ENCODE data around the gene KCNRG.
"Not testable (repeated sequence)": the region's sequence is repeated elsewhere in the genome, so short reads cannot be mapped to it uniquely, and the experiment has no call there.

The KCNRG gene, protein sequence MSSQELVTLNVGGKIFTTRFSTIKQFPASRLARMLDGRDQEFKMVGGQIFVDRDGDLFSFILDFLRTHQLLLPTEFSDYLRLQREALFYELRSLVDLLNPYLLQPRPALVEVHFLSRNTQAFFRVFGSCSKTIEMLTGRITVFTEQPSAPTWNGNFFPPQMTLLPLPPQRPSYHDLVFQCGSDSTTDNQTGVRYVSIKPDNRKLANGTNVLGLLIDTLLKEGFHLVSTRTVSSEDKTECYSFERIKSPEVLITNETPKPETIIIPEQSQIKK

DNA sequence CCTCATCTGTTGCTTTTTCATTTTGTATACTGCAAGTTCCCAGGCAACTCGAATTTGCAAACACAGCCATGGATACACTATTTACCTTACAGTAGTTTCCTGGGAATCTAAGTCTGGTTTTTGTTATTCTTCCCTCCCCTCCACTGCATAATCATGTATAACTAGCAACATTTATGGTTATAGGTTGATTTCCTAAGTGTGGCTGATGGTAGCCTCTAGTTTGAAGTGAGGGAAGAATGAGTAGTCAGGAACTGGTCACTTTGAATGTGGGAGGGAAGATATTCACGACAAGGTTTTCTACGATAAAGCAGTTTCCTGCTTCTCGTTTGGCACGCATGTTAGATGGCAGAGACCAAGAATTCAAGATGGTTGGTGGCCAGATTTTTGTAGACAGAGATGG, at the start of gene KCNRG:
KCNRG (plus strand) TSS at position 187 of the 400 bp plus-strand sequence; CDS start at position 237, 50 bp downstream.
- no peak for DNase-seq

DNA sequence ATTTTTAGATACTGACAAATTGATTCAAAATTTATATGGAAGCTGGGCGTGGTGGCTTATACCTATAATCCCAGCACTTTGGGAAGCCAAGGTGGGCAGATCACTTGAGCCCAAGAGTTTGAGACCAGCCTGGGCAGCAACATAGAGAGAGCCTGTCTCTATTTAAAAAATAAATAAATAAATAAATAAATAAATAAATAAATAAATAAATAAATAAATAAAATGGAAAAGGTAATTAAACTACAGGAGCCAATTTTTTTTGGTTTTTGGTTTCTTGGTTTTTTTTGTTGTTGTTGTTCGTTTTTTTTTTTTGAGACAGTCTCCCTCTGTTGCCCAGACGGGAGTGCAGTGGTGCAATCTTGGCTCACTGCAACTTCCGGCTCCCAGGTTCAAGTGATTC, 47.8 kb upstream of the KCNRG start:
- DNase-seq = no peak

DNA sequence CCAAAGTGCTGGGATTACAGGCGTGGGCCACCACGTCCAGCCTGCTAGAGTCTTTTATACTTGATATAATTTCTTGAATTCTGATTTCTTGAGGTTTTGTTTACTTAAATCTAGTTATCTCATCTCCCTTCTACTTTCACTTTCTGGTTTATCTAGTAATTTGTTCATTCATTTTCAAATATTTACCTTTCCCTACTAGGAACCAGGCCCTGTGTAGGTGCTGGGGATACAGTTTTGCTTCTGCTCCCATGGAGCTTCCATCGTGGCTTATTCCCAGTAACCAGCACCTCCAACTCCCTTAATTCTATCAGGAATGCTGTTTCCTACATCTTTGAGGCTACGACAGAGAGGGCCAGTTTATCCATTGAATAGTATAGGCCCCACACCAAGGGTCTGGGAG, 42.5 kb upstream of the KCNRG start:
- DNase-seq = no peak

DNA sequence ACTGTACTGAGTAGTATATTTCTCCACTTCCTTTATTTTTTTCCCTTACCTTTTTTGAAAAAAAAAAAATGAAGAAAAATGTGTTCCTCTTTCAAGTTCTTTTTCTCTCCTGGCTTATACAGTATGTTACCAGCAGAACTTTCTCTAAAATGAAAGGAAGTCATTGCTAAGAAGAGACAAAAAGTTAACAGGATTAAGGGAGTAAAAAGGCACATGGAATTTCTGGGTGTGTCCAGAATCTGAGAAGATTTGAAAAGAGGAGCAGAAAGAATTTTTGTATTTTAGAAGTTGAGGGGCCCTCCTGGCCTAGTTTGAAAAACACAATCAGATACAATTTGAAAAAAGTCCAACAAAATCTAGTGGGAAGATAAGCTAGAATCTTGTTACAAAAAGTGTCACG, 39.4 kb upstream of the KCNRG start:
- DNase-seq = no peak

DNA sequence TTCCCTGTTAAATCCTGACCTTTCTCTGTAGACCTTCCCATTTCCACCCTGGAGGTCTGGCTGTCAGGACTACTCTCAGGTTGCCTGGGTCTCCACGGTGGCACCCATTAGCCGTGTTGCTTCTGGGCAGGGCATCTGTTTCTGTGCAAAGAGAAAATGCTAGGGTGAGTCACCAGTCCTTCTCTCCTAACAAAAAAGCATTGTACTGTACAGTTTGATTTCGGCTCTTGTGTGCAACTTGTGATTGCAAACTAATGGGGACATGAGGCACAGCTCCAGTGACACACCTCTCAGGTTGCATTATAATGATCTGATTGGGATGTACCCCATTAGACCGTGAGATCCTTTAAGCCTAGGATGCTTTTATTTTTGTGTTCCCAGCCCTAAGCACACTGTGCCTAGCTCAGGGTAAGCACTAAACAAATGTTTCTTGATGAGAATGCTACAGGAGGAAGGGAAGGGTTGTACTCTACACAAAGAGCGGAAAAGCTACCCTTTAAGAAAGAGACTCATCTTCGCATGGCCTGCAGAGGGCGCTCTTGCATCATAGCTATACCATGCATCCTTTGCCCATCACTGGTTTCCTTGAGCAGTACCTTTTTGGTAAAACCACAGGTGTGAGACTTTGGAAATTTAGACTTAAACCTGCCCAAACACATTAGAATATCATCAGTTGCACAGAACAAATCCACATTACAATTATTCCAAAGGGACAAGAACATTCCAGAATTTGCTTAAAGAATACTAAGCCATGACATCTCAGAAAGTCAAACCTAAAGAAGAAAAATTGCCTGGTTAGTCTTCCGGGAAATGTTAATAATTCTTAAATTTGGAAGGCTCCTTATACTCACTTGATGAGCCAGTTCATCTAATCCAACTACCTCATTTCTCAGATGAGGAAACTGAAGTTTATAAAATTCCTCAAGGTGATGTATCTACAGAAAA, 38.7 kb upstream of the KCNRG start:
- peak; percentile 67 for DNase-seq

DNA sequence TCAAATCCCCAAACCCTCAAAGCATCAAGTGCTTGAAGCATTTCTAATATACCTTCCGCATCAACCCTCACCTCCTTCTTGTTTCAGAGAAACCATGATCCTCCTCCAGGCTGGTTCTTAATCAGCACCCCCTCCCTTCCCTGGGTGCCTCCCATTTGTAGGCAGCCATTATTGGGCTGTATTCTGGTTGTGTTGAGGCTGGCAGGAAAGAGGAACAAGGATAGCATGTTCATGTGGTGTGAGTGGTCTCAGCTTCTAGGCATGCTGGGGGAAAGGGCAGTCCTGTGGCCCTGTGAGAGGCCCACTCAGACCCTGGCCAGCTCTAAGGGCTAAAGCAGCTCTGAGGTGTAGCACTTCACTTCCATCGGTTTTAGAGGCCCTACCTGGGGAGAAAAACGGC, 37.3 kb upstream of the KCNRG start:
- DNase-seq = no peak

DNA sequence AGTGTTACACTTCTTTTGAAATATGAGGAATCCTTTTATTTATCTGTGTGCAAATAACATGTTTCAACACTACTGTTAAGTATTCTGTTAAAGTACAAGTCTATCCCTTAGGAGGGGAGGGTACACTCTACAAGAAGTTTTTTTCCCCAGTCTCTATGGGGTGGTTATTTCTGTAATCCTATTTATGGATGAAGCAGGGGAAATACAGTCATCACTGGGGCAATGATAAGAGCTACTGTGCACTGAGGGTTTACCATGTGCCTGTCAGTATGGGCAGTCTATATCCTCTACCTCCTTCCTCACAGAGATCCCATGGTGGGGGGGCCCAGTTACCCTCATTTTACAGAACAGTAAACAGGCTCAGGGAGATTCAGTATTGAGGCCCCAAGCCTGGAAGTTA, 35.0 kb upstream of the KCNRG start:
- no peak for DNase-seq

DNA sequence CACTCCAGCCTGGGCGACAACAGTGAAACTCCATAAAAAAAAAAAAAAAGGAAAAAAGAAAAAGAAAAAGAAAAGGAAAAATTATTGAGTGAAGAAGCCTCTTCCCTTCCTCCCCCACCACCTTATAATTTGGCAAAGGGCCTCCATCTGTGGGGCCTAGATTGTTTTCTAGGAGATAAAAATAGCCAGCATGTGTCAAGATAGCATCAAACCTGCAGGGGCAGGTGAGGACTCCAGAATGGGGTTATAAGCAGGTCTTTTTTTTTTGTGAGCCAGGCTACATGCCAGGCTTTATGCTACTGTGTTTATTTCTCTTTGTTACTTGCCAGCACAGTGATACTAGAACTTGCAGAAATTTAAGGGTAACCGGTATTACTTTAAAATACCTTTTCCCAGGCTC, 30.1 kb upstream of the KCNRG start:
- no peak for DNase-seq

DNA sequence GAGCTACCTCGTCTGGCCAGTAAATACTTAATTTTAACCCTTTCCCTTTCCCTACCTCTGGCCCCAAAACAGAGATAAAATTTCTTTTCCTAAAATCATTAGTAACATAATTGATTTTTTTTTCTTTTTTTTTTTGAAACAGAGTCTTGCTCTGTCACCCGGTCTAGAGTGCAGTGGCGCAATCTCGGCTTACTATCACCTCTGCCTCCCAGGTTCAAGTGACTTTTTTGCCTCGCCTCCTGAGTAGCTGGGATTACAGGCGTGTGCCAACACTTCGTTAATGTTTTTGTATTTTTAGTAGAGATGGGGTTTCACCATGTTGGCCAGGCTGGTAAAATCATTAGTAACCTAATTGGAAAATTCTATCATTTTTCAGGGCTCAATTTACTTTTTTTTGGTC, 28.8 kb upstream of the KCNRG start:
- no peak for DNase-seq

DNA sequence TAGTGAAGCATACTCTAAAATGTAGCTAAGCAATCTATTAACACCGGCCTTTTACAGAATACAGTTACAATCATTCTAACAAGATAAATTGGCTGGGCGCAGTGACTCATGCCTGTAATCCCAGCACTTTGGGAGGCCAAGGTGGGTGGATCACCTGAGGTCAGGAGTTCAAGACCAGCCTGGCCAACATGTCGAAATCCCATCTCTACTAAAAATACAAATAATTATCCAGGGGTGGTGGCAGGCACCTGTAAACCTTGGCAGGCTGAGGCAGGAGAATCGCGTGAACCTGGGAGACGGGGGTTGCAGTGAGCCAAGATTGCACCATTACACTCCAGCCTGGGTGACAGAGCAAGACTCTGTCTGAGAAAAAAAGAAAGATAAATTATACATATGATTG, 24.6 kb upstream of the KCNRG start:
- not testable (repeated sequence) for DNase-seq

DNA sequence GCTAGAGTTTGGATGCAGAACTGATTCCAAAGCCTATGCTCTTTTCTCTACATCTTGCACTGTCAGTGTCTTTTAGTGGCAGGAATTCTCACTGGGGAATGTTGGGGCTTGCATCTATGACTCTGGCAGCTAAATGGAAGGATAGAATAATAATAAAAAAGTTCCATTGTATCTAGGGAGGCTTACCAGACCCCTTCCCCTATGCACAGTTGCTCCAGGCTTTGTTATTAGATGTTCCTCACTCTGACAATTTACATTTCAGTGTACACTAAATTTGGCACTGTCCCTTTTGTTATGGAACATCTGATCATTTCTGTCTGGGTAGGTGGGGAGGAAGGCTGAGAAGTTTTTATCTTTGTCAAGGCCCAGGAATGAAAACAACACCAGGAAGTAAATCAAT, 22.1 kb upstream of the KCNRG start:
- DNase-seq = no peak

DNA sequence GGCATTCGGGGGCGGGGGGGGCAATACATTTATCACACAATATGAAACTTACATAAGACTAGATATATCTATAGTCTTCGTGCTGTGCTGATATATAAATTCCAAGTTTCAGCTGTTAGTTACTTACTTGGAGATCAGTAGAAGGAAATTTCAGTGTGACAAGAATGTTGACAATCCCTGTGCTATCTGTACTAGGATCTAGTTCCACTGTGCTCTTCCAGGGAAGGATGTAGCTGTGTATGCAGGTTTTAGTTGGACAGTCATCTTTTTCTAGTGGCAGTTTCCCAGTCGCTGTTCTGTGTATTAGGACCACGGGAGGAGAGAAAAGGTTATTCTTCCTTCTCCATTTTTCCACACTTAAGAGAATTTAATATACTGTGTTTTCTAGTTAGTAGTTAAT, 21.6 kb upstream of the KCNRG start:
- DNase-seq = no peak

DNA sequence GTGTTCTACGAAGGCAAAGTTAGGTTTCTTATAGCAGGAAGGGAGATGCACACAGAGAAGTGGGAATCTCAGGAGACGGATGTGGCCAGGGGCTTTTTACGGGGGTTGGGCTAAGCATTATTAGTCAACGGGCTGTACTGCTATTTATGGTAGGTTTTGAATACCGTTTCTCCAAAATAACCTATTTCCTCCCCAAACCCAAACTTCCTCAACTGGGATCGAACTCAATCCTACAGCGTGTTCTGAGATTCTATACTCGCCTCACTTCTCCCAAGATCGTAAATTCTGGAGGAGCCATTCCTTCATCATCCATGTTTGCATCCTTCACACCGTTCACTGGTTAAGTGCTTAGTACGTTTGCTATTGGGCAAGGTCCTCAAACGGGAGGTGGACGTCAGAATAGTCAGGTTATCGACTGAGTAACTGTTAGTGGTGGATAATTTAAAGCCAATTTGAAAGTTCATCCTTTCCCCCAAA, 19.6 kb upstream of the KCNRG start:
- DNase-seq = no peak

DNA sequence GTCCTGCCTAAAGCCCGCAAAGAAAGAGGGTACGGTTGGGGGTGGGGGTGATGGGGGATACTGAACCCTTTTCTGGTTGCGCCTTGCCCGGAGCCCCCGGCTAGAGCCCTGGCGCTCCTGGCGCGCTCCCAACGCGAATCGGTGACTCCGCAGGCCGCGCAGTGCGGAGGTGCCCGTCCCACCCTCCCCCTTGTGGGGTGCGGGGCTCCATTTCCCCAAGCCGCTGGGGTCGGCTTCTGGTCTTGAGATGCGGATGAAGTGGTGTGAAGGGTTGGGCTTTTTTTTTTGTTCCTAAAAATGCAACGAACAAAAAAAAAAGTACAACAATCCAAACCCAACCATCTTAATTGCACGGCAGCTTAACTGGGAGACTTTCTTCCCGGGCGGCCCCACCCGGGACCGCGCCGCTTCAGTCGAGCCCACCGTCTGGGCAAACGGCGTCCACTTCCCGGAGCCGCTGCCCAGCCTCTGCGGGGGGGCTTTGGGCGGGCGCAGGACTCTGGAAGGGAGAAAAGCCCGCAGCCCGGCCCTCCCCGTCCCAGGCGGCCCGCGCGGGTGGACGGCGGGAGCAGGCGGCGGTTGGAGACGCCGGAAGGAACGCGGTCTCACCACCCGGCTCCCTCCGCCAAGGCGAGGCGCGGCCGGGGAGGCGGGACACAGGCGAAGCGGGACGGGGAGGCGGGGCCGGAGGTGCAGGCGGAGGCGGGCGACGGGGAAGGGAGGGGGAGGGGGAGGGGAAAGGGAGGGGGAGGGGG, 18.9 kb upstream of the KCNRG start:
- peak; percentile 82 for DNase-seq

DNA sequence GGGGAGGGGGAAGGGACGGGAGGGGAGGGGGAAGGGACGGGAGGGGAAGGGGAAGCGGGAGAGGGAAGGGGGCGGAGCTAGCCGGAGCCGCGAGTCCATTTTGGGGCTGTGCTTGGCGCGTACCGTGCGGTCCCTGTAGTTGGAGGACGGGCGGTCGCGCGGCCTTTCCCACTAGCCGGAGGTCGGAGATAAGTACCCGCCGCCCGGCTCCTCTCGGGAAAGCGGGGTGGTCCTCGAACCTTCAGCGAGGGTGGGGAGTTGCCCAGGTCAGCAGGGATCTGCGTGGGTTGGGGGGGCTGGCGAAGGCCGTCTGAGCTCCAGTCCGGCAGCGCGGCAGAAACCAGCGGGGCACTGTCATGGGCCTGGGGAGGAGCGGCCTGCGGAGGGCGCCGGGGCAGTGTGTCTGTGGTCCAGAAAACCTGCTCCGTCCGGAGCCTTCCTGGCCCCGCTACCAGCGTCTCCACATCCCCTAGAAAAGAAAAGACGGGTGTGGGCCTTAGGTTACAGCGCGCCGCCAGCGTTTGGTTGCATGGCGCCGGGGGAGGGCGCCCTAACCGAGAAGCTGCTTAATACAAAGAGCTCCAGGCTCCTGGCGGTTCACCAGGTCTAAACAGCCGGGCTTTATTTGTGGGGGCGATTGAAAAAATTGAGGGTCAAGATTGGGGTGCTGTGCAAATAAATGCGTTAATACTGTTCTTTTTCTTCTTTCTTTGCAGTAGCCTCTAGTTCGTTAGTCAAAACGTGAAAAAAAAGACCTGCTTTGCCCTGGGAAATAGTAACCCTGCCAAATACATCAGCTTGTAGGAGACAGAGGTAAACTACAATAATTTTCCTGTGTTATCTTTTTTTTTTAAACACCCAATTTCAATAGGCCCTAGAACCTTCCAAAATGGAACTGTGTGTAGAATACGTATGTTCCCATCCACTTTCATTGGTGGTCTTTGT, 18.0 kb upstream of the KCNRG start, which contains the start of gene TRIM13:
TRIM13 (plus strand) TSS at position 92 of the 945 bp plus-strand sequence. CDS start 14,899 bp downstream, outside the sequence.
- DNase-seq = peak; percentile 69

DNA sequence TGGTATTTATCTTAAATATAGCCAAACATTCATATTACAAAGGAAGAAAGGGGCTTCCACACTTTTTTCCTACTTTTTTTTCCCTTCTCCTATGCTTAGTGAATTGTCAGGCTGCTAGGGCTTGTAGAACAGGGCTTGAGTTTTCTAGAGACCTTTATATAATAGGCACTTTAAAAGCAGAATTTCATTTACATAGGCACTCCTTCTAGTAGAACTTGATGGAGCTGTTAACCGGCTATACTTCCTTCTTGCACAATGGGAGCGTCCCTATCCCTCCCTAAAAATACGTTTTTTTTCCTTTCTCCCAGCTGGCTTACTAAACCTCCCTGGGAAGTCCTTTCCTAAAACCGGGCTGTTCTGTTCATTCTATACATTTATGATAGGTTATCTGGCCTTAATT, 17.3 kb upstream of the KCNRG start:
- no peak for DNase-seq

DNA sequence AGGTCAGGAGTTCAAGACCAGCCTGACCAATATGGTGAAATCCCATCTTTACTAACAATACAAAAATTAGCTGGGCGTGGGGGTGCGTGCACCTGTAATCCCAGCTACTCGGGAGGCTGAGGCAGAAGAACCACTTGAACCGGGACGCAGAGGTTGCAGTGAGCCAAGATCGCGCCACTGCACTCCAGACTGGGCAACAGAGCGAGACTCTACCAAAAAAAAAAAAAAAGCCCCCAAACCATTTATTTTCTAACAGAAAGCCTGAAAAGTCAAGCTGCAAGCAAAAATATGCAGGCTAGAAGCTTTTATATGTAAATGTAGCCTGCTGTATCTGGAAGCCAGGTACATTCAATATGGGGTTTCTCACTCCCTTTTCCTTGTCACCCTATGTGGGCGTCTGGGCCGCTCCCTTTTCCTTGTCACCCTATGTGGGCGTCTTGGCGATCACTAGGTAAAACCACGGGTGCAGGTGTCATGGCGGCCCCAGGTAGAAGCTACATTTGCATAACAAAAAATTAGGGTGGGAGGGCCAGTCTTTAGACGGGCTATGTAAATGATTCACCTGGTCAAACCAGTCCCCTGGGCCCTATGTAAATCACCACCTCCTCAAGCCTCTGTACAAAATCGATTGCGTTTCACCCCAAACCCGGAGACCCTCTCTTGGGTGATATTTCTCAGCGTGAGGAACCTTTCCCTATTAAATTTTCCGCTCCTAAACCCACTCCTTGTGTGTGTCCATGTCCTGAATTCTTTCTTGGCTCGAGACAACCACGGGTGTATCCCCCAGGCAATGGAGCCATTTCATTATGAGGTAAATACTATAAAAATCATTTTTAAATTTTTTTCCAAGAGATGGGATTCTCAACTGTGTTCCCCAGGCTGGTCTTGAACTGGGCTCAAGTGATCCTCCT, 16.3 kb upstream of the KCNRG start:
- no peak for DNase-seq

DNA sequence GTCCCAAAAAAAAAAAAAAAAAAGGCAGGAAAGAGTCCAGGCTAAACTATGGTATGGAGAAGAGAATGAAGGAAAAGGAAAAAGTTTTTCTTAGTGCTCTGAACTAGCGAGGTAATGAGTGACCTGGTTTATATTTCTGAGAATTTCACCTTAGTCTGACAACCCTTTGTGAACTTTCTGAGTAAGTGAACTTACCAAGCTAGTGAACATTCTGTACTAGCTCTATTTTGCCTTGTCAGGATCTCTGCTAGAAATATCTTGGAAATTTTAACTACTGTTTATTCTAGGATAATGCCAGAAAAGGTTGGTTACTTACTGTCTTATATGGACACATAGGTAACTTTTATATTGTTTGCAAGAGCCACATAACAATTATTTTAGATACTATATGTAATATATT, 14.0 kb upstream of the KCNRG start:
- no peak for DNase-seq

DNA sequence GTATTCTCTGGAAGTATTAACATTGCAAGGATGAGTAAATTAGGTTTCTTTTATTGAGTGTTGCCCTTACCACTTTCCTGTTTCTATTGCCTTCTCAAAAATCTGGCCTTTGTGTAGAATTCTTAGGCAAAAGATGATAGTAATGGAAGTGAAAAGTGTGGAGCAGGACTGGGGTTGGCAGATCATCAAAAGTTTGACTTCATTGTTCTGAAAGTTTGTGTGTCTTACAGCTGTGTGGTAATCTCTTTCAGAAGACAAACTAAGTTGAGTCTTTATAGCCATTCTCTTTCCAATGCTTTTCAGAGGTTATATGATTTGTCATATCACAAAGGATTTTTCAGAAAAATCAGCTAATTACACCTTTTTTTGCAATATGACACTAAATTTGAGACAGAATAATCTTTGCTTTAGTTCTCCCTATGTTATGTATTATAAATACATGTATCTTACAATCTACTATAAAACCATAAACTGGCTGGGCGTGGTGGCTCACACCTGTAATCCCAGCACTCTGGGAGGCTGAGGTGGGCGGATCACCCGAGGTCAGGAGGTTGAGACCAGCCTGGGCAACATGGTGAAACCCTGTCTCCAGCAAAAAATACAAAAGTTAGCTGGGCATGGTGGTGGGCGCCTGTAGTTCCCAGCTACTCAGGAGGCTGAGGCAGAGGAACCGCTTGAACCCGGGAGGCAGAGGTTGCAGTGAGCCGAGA, 8.7 kb upstream of the KCNRG start:
- no peak for DNase-seq

DNA sequence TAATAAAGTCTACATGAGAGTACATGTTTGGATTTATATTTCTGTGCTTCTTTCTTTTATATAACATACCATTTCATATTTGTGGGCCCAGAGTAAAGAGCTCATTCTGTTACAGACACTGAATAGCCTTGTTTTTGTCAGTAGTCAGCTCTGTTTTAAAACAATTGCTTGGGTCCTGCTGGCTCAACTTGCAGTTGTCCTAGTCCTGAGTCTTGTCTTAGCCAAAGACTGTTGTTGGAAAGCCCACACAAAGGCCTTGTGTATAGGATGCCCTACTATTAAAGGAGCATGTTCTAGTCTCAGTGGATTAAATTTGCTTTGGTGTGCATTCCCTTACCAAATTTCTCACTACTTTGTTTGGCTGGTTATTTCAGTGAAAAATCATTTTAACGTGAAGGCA, 3.8 kb upstream of the KCNRG start:
- no peak for DNase-seq
